SK-N-MC (cell line): Measurements from ENCODE around the gene TAGLN.

ENCODE experiments used
- EZH2 ChIP-seq: fragments of 200-600 bp; sonication (generic); IDR thresholded peaks from one replicate; pipeline ENCODE4 v1.6.1; 2017; ENCODE audit warnings: antibody characterized with exemption
- FOXP2 ChIP-seq: optimal IDR thresholded peaks from 2 replicates; pipeline ENCODE3; 2011; ENCODE audit warnings: mild to moderate bottlenecking, moderate library complexity; ENCODE audit not compliant: insufficient read depth; ENCODE audit errors: extremely low read length, control extremely low read depth
- POLR2AphosphoS5 ChIP-seq: IDR thresholded peaks from 2 replicates; pipeline ENCODE4 v1.6.1; 2012; ENCODE audit warnings: mild to moderate bottlenecking, low read depth, low read length, borderline replicate concordance

DNA sequence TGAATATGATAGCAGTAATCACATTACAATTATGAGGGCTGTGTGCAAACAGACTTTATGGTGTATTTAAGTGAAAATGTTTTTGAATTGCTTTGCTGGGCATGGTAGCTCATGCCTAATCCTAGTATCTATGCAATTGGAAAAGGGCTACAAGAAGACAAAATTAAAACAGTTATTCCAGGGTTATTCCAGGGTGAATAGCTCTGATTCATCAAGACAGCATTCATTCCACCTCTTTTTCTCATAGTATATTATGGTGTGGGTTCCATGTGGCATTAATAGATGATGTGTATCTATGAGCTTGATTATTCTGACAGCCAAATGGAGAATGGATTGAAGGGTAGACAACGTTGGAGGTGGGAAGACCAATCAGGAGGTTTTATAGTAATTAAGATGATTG is 32.7 kb upstream of the TAGLN start:
- TF ChIP-seq POLR2AphosphoS5: no peak
- TF ChIP-seq EZH2: no peak
- no peak for TF ChIP-seq FOXP2
